ENCODE results near the gene UBALD1.

UBALD1 gene

GRCh38 chr16:4613636-4614570, 785 bp downstream of the UBALD1 start:
- DNase-seq: no peak

GRCh38 chr16:4612977-4613635, 1.6 kb downstream of the UBALD1 start:
- DNase-seq: no peak

- no peak for DNase-seq
Observed at GRCh38 chr16:4612474-4612931, 2.2 kb downstream of the UBALD1 start.

- DNase-seq: no peak
Observed at GRCh38 chr16:4611337-4612021, 3.2 kb downstream of the UBALD1 start.

GRCh38 chr16:4610011-4611005, 4.4 kb downstream of the UBALD1 start:
- DNase-seq: no peak

- no peak for DNase-seq
Observed at GRCh38 chr16:4609200-4610010, 5.3 kb downstream of the UBALD1 start.

- DNase-seq: no peak
Observed at GRCh38 chr16:4608704-4608980, 6.0 kb downstream of the UBALD1 start.

GRCh38 chr16:4607841-4608703, 6.6 kb downstream of the UBALD1 start:
- DNase-seq: no peak

GRCh38 chr16:4606354-4606753, 8.3 kb downstream of the UBALD1 start:
- DNase-seq: no peak

GRCh38 chr16:4604401-4604800, 10.3 kb downstream of the UBALD1 start:
- DNase-seq: no peak

GRCh38 chr16:4603624-4604170, 11.0 kb downstream of the UBALD1 start:
- DNase-seq: no peak

GRCh38 chr16:4602331-4602730, 12.4 kb downstream of the UBALD1 start:
- no peak for DNase-seq

- no peak for DNase-seq
Observed at GRCh38 chr16:4601864-4602186, 12.9 kb downstream of the UBALD1 start.

- DNase-seq: no peak
Observed at GRCh38 chr16:4601036-4601863, 13.4 kb downstream of the UBALD1 start.

- no peak for DNase-seq
Observed at GRCh38 chr16:4599545-4599944, 15.1 kb downstream of the UBALD1 start.

GRCh38 chr16:4599037-4599436, 15.7 kb downstream of the UBALD1 start:
- no peak for DNase-seq

- DNase-seq: no peak
Observed at GRCh38 chr16:4597174-4597573, 17.5 kb downstream of the UBALD1 start.

- no peak for DNase-seq
Observed at GRCh38 chr16:4594433-4595410, 20.0 kb downstream of the UBALD1 start.
